Uterus (tissue), 4 donors: Measurements from ENCODE around the gene ATP6V0D1. TPM values are rescaled to one million over a fixed set of nuclear protein-coding genes. Genes with fewer than 3 reads are reported as not detected.
"Not testable (repeated sequence)": the region's sequence is repeated elsewhere in the genome, so short reads cannot be mapped to it uniquely, and the experiment has no call there.

Source experiments
- DNase-seq, 2 donors: peaks; one replicate each; pipeline ENCODE4 v3.0.0-alpha.2; 2019 to 2020
- H3K27ac ChIP-seq, 2 donors: fragments of 200-600 bp; sonication (generic); 1 replicate in 1 of 2; 2 replicates in 1 of 2; pipeline ENCODE4 v1.5.1; 2016 to 2018
- H3K27me3 ChIP-seq, 2 donors: fragments of 200-600 bp; sonication (generic); one replicate each; pipeline ENCODE4 v1.5.1; 2018 to 2019; ENCODE audit warnings: control low read depth in 1 of 2
- H3K36me3 ChIP-seq, 2 donors: fragments of 200-600 bp; sonication (generic); one replicate each; pipeline ENCODE4 v1.5.1; 2019; ENCODE audit warnings: control low read depth in 1 of 2
- H3K4me1 ChIP-seq, 2 donors: fragments of 200-600 bp; sonication (generic); one replicate each; pipeline ENCODE4 v1.5.1; 2018 to 2019; ENCODE audit warnings: control low read depth in 1 of 2
- H3K4me3 ChIP-seq, 2 donors: fragments of 200-600 bp; sonication (generic); 1 replicate in 1 of 2; 2 replicates in 1 of 2; pipeline ENCODE4 v1.5.1; 2018 to 2019; ENCODE audit warnings: mild to moderate bottlenecking in 1 of 2
- H3K9me3 ChIP-seq, 2 donors: fragments of 200-600 bp; sonication (generic); one replicate each; pipeline ENCODE4 v1.5.1; 2019; ENCODE audit warnings: control low read depth in 1 of 2
- POLR2A ChIP-seq, 2 donors: fragments of 450-650 bp; IDR thresholded peaks; one replicate each; pipeline ENCODE4 v1.6.1; 2016; ENCODE audit warnings: antibody characterized with exemption in 2 of 2, mild to moderate bottlenecking in 1 of 2, moderate library complexity in 1 of 2
- intact Hi-C: fragments of 100-400 bp; cut with DNase I; formaldehyde crosslinking; loops from one replicate; pipeline ENCODE4 v1.15.1; 2023; ENCODE audit warnings: low total_unique reads
- total RNA-seq, 4 donors: library from RNA; depleted of rRNA in 3 of 4; stranded (reverse); fragments of >200 nt in 3 of 4; gene quantifications; one replicate each; pipeline versions ENCODE4 v1.1.0 to v1.2.4, GENCODE V29; 2014 to 2023
- TF ChIP-seq, protein P1 (sequence below), 4 experiments: fragments of 200-600 bp in 2 of 4; fragments of 450-650 bp in 2 of 4; sonication (generic) in 2 of 4; IDR thresholded peaks; one replicate each; pipeline ENCODE4 v1.5.1; 2016 to 2019; ENCODE audit warnings: antibody characterized with exemption in 4 of 4, mild to moderate bottlenecking in 2 of 4, moderate library complexity in 1 of 4
- donor health status: DM: yes; HTN: yes; CAD: no.

Gene ATP6V0D1
- total RNA-seq, 4 donors from 2014 or later = 67.4 to 243 (median 100) TPM

GRCh38 chr16:67499106-67499505 is 18.1 kb upstream of the ATP6V0D1 start:
- Histone ChIP-seq H3K9me3 (no peaks in the 10 kb centered on the region), H3K36me3 (no peaks in the 10 kb centered on the region), H3K27me3 (no peaks in the 10 kb centered on the region), H3K4me1 (no peaks in the 10 kb centered on the region), H3K27ac (peak overlapping the region; percentile 54 to 60), H3K4me3 (no peak overlapping the region)
- intact Hi-C loops = no loop called here
- peak in 1 of 2 donors; percentile 70 for DNase-seq
- TF ChIP-seq, protein P1, sequence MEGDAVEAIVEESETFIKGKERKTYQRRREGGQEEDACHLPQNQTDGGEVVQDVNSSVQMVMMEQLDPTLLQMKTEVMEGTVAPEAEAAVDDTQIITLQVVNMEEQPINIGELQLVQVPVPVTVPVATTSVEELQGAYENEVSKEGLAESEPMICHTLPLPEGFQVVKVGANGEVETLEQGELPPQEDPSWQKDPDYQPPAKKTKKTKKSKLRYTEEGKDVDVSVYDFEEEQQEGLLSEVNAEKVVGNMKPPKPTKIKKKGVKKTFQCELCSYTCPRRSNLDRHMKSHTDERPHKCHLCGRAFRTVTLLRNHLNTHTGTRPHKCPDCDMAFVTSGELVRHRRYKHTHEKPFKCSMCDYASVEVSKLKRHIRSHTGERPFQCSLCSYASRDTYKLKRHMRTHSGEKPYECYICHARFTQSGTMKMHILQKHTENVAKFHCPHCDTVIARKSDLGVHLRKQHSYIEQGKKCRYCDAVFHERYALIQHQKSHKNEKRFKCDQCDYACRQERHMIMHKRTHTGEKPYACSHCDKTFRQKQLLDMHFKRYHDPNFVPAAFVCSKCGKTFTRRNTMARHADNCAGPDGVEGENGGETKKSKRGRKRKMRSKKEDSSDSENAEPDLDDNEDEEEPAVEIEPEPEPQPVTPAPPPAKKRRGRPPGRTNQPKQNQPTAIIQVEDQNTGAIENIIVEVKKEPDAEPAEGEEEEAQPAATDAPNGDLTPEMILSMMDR (IDR thresholded peaks at IDR 0.05) = no peak
- no peak for TF ChIP-seq POLR2A (IDR thresholded peaks at IDR 0.05)

- no peaks in the 10 kb centered on the region for H3K9me3 ChIP-seq
- no peak for DNase-seq
- no peak overlapping the region for H3K4me3 ChIP-seq
- H3K27me3 ChIP-seq = no peaks in the 10 kb centered on the region
- intact Hi-C loops = no loop called here
- peak overlapping the region in 1 of 2 donors; percentile 56 for H3K27ac ChIP-seq
- no peaks in the 10 kb centered on the region for H3K36me3 ChIP-seq
- no peaks in the 10 kb centered on the region for H3K4me1 ChIP-seq
- TF ChIP-seq, protein P1 (IDR thresholded peaks at IDR 0.05) = no peak
- TF ChIP-seq POLR2A (IDR thresholded peaks at IDR 0.05) = no peak
Measured at GRCh38 chr16:67490335-67491096, 9.6 kb upstream of the ATP6V0D1 start.

DNA sequence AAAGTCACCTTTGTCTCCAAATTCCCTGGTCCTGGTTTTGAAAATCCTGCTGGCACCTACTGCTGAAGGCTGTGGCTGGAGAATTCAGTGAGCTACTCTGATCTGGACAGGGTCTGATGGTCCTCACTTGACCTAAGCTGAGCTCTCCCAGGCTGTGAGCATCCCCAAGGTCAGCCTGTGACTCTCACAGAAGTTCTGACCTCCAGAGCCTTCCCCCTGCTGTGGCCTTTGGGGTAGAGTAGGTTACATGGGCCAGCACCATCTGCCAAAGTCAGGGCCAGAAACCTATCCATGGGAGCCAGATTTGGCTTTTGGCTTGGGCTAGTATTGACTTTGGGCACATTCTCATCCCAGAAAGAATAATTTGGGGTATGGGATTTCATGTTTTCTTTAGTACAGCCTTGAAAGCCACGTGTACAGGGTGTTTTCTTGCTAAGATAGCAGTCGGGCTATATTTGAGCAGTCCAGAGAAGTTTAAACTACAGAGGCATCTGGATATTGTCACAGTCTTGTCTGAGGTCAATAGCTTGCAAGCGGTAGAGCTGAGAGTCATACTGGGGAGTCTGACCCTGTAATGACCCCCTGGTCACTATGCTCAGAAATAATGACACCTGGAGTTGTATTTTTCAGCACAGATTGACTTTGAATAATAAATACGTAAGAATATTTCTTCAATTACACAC is 8.6 kb upstream of the ATP6V0D1 start:
- TF ChIP-seq, protein P1 (IDR thresholded peaks at IDR 0.05) = no peak
- TF ChIP-seq POLR2A (IDR thresholded peaks at IDR 0.05) = no peak
- H3K9me3 ChIP-seq = no peaks in the 10 kb centered on the region
- peak overlapping the region; percentile 40 to 56 for H3K27ac ChIP-seq
- no peaks in the 10 kb centered on the region for H3K4me1 ChIP-seq
- no peaks in the 10 kb centered on the region for H3K36me3 ChIP-seq
- H3K27me3 ChIP-seq = no peaks in the 10 kb centered on the region
- DNase-seq = no peak
- H3K4me3 ChIP-seq = no peak overlapping the region
- intact Hi-C loops = no loop called here

GRCh38 chr16:67487561-67487960 is 6.6 kb upstream of the ATP6V0D1 start:
- H3K4me1 ChIP-seq, H3K27ac ChIP-seq, H3K27me3 ChIP-seq, H3K36me3 ChIP-seq, H3K4me3 ChIP-seq, H3K9me3 ChIP-seq, DNase-seq: not testable (repeated sequence)
- intact Hi-C loops = loop anchor here (2.0 kb wide), 1 partner anchor 31 kb away; no protein-coding TSS in a partner anchor

DNA sequence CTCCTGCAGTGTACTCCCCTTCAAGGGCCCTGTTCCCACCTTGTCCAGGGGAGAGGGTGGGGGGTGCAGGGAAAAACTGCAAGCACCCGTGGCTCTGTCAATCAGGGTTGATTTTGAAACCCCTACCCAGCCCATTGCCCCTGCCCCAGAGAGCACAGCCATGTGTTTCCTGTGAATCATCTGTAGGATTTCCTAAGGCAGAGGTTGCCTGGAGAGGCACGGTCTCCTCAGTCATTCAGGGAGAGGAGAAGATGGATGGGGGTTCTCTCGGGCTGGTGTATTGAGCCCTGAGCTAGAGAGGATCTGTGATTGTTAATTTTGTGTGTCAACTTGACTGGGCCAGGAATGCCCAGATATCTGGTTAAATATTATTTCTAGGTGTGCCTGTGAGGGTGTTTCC is 5.8 kb upstream of the ATP6V0D1 start:
- H3K36me3 ChIP-seq = no peaks in the 10 kb centered on the region
- no peak overlapping the region for H3K4me3 ChIP-seq
- H3K27ac ChIP-seq = no peak overlapping the region
- no peak for TF ChIP-seq POLR2A (IDR thresholded peaks at IDR 0.05)
- TF ChIP-seq, protein P1 (IDR thresholded peaks at IDR 0.05) = no peak
- no peaks in the 10 kb centered on the region for H3K27me3 ChIP-seq
- DNase-seq = no peak
- intact Hi-C loops = loop anchor here (2.0 kb wide), 1 partner anchor 32 kb away; no protein-coding TSS in a partner anchor
- no peaks in the 10 kb centered on the region for H3K9me3 ChIP-seq
- no peaks in the 10 kb centered on the region for H3K4me1 ChIP-seq
